ENCODE measurements around the gene SMIM3.

GRCh38 chr5:150753463-150753862, 25.1 kb upstream of the SMIM3 start:
- TF ChIP-seq CTCF (IDR thresholded peaks at IDR 0.05 in 2 of 3, conservative IDR thresholded peaks at IDR 0.05 in 1 of 3; ENCODE audit: control insufficient read depth in 2 of 3, extremely low read depth in 1 of 3, insufficient read depth in 1 of 3, low read depth in 3 of 3, low read length in 3 of 3) (no peak), POLR2AphosphoS5 (IDR thresholded peaks at IDR 0.05; ENCODE audit: low read length) (no peak), ZNF217 (IDR thresholded peaks at IDR 0.05) (no peak), ESRRA (IDR thresholded peaks at IDR 0.05; ENCODE audit: low read length) (no peak), EZH2 (IDR thresholded peaks at IDR 0.05; ENCODE audit: borderline replicate concordance, control insufficient read depth, low read depth, low read length) (no peak), CBX5 (IDR thresholded peaks at IDR 0.05; ENCODE audit: low read depth) (no peak), ELK1 (IDR thresholded peaks at IDR 0.05; ENCODE audit: low read depth, low read length) (no peak)
- TF ChIP-seq, protein P1, sequence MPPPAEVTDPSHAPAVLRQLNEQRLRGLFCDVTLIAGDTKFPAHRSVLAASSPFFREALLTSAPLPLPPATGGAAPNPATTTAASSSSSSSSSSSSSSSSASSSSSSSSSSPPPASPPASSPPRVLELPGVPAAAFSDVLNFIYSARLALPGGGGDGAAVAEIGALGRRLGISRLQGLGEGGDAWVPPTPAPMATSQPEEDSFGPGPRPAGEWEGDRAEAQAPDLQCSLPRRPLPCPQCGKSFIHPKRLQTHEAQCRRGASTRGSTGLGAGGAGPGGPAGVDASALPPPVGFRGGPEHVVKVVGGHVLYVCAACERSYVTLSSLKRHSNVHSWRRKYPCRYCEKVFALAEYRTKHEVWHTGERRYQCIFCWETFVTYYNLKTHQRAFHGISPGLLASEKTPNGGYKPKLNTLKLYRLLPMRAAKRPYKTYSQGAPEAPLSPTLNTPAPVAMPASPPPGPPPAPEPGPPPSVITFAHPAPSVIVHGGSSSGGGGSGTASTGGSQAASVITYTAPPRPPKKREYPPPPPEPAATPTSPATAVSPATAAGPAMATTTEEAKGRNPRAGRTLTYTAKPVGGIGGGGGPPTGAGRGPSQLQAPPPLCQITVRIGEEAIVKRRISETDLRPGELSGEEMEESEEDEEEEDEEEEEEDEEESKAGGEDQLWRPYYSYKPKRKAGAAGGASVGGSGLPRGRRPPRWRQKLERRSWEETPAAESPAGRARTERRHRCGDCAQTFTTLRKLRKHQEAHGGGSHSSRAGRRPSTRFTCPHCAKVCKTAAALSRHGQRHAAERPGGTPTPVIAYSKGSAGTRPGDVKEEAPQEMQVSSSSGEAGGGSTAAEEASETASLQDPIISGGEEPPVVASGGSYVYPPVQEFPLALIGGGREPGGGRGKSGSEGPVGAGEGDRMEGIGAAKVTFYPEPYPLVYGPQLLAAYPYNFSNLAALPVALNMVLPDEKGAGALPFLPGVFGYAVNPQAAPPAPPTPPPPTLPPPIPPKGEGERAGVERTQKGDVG (CRISPR knock-in tag; IDR thresholded peaks at IDR 0.05), result no peak

Measured in GM12878 (cell line).